Measurements from ENCODE around the gene KRTAP6-3. TPM values are rescaled to one million over a fixed set of nuclear protein-coding genes. Genes with fewer than 3 reads are reported as not detected.

Gene KRTAP6-3
- total and polyA plus RNA-seq, 2 of the 8 experiments (the other 6 are each of a cell fraction or from before 2014, with no cell fraction given), result not detected

DNA sequence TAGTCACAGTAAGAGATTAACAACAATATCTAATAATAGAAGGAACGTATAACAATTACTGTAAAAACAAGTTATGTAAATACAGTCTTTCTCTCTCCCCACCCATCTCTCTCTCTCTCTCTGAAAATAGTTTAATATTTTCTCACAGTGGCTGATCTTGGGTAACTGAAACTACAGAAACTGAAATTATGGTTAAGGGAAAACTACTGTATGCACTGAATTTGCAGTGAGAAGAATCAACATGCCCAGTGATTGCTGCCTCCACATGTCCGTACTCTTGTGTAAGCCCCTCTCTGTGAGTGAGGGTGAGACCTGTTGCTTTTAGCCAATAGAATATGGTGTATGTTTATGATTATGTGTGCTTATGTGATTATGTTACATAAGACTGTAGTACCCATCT lies 19.9 kb downstream of the KRTAP6-3 start:
- Histone ChIP-seq H3K18ac (ENCODE audit: extremely low read depth, low read length) (no peak overlapping the region), H3K4me1 (replicated peaks in 1 of 4; ENCODE audit: control insufficient read depth in 3 of 4, insufficient read depth in 4 of 4, low read length in 3 of 4) (no peaks in the 10 kb centered on the region), H3K14ac (ENCODE audit: insufficient read length) (no peak overlapping the region), H3K56ac (replicated peaks; ENCODE audit: insufficient read length, low read depth, low read length) (no peak overlapping the region), H3K23me2 (ENCODE audit: low read depth, low read length) (no peaks in the 10 kb centered on the region; the same call in 1 of the 2 replicates), H3K79me1 (ENCODE audit: low read depth, low read length) (no peaks in the 10 kb centered on the region), H4K8ac (ENCODE audit: extremely low read depth, insufficient read depth, low read length) (no peak overlapping the region), H2BK120ac (replicated peaks; ENCODE audit: low read depth, low read length) (no peak overlapping the region), H3K4me3 (ENCODE audit: extremely low read depth in 1 of 4, insufficient read depth in 2 of 4, low read depth in 3 of 4, low read length in 4 of 4) (no peak overlapping the region), H2AK5ac (ENCODE audit: low read depth, low read length) (no peak overlapping the region), H3K36me3 (ENCODE audit: control insufficient read depth in 2 of 4, insufficient read depth in 4 of 4, low read length in 3 of 4) (no peaks in the 10 kb centered on the region), H3K4me2 (ENCODE audit: insufficient read depth in 1 of 2, low read depth in 2 of 2, low read length in 2 of 2) (no peak overlapping the region), H4K5ac (ENCODE audit: insufficient read length, low read depth, low read length) (no peak overlapping the region), H2BK15ac (ENCODE audit: low read length) (no peak overlapping the region), H4K20me1 (replicated peaks in 1 of 2; ENCODE audit: control insufficient read depth in 1 of 2, insufficient read depth in 2 of 2, low read length in 2 of 2) (no peaks in the 10 kb centered on the region), H3K27me3 (replicated peaks in 1 of 4; ENCODE audit: control insufficient read depth in 3 of 4, extremely low read depth in 1 of 4, insufficient read depth in 3 of 4, low read length in 3 of 4) (no peaks in the 10 kb centered on the region), H3K27ac (ENCODE audit: low read depth, low read length) (no peak overlapping the region), H2BK5ac (ENCODE audit: low read depth, low read length) (no peak overlapping the region), H3K9me3 (ENCODE audit: insufficient read depth in 2 of 2, low read depth in 1 of 2, low read length in 1 of 2) (no peaks in the 10 kb centered on the region; a peak in 1 of 4 replicates), H3K79me2 (ENCODE audit: control insufficient read depth in 1 of 2, insufficient read depth in 2 of 2, low read length in 2 of 2) (no peaks in the 10 kb centered on the region), H4K91ac (replicated peaks; ENCODE audit: insufficient read length, low read length) (no peak overlapping the region), H2AFZ (ENCODE audit: low read length) (no peak overlapping the region), H3K9ac (replicated peaks in 1 of 4; ENCODE audit: extremely low read depth in 1 of 4, low read depth in 3 of 4, low read length in 3 of 4) (no peak overlapping the region), H3K23ac (ENCODE audit: insufficient read length) (no peak overlapping the region), H2BK20ac (ENCODE audit: low read length) (no peak overlapping the region), H2BK12ac (ENCODE audit: low read depth, low read length) (no peak overlapping the region), H3K4ac (replicated peaks; ENCODE audit: insufficient read length, low read depth, low read length) (no peak overlapping the region)
- CTCF ChIA-PET (ENCODE audit: partially characterized antibody), result interaction anchor here (1.2 kb wide), 1 partner anchor 106 kb away, joined by 4 read pairs; no protein-coding TSS in a partner anchor
- no peak for DNase-seq (ENCODE audit: low read depth in 1 of 2, low spot score in 2 of 2)
- POLR2A ChIA-PET (ENCODE audit: partially characterized antibody), result no interaction called here
- no peak for FAIRE-seq
- 88% methylated on average over 2 of the region's 2 CpGs; no CpG with 5 or more reads in 1 of the 2 experiments for WGBS, 2 experiments (ENCODE audit: extremely low coverage in 1 of 2, insufficient coverage in 1 of 2, insufficient read length in 1 of 2, insufficient replicate concordance in 2 of 2, low coverage in 1 of 2, low lambda C conversion rate in 2 of 2, missing lambda C conversion rate in 1 of 2)
- TF ChIP-seq, protein P1, sequence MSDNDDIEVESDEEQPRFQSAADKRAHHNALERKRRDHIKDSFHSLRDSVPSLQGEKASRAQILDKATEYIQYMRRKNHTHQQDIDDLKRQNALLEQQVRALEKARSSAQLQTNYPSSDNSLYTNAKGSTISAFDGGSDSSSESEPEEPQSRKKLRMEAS (IDR thresholded peaks at IDR 0.05), result no peak
- no peak for TF ChIP-seq KDM5A (IDR thresholded peaks at IDR 0.05; ENCODE audit: low read length)
- no peak for TF ChIP-seq NRF1 (IDR thresholded peaks at IDR 0.05; ENCODE audit: low read depth, low read length)
- no peak for TF ChIP-seq CEBPB (IDR thresholded peaks at IDR 0.05; ENCODE audit: low read depth, low read length)
- no peak for TF ChIP-seq SIX5 (IDR thresholded peaks at IDR 0.05; ENCODE audit: low read depth, low read length)
- TF ChIP-seq, protein P2, sequence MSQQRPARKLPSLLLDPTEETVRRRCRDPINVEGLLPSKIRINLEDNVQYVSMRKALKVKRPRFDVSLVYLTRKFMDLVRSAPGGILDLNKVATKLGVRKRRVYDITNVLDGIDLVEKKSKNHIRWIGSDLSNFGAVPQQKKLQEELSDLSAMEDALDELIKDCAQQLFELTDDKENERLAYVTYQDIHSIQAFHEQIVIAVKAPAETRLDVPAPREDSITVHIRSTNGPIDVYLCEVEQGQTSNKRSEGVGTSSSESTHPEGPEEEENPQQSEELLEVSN (IDR thresholded peaks at IDR 0.05), result no peak
- TF ChIP-seq RNF2 (IDR thresholded peaks at IDR 0.05; ENCODE audit: borderline replicate concordance, low read depth, low read length, missing control alignments, poor library complexity, severe bottlenecking), result no peak
- no peak for TF ChIP-seq EP300 (IDR thresholded peaks at IDR 0.05; ENCODE audit: borderline replicate concordance in 1 of 2, low read depth in 2 of 2, low read length in 2 of 2)
- no peak for TF ChIP-seq EGR1 (IDR thresholded peaks at IDR 0.05; ENCODE audit: borderline replicate concordance, low read depth, low read length)
- no peak for TF ChIP-seq POLR2AphosphoS5 (IDR thresholded peaks at IDR 0.05; ENCODE audit: low read depth, low read length)
- TF ChIP-seq RXRA (IDR thresholded peaks at IDR 0.05; ENCODE audit: insufficient read depth, low read depth, low read length), result no peak
- TF ChIP-seq TAF1 (IDR thresholded peaks at IDR 0.05; ENCODE audit: low read depth, low read length), result no peak
- no peak for TF ChIP-seq JUN (IDR thresholded peaks at IDR 0.05; ENCODE audit: low read depth, low read length)
- no peak for TF ChIP-seq BCL11A (IDR thresholded peaks at IDR 0.05; ENCODE audit: low read depth in 2 of 2, low read length in 2 of 2)

All from H1 (cell line).